Thyroid gland (tissue), 4 donors: ENCODE results near the gene NUDCD2. TPM values are rescaled to one million over a fixed set of nuclear protein-coding genes. Genes with fewer than 3 reads are reported as not detected.

ENCODE experiments used
- DNase-seq, 2 donors: peaks; one replicate each; pipeline ENCODE4 v3.0.0-alpha.2; 2019
- H3K27ac ChIP-seq, 3 donors: fragments of 200-600 bp; sonication (generic); 1 replicate in 2 of 3; 2 replicates in 1 of 3; pipeline ENCODE4 v1.5.1; 2016 to 2019; ENCODE audit warnings: mild to moderate bottlenecking in 1 of 3, moderate library complexity in 1 of 3
- H3K27me3 ChIP-seq: fragments of 200-600 bp; sonication (generic); one replicate; pipeline ENCODE4 v1.5.1; 2019
- H3K36me3 ChIP-seq, 2 donors: fragments of 200-600 bp; sonication (generic); one replicate each; pipeline ENCODE4 v1.5.1; 2016 to 2019
- H3K4me1 ChIP-seq, 2 donors: fragments of 200-600 bp; sonication (generic); one replicate each; pipeline ENCODE4 v1.5.1; 2017 to 2019
- H3K4me3 ChIP-seq, 3 donors: fragments of 200-600 bp; sonication (generic); replicated peaks in 1 of 3; 1 replicate in 2 of 3; 2 replicates in 1 of 3; pipeline ENCODE4 v1.5.1; 2016; ENCODE audit warnings: mild to moderate bottlenecking in 1 of 3
- H3K9me3 ChIP-seq: fragments of 200-600 bp; sonication (generic); one replicate; pipeline ENCODE4 v1.5.1; 2017
- CTCF ChIP-seq, 6 experiments: fragments of 200-600 bp in 3 of 6; fragments of 450-650 bp in 3 of 6; sonication (generic) in 3 of 6; IDR thresholded peaks; one replicate each; pipeline ENCODE4 v1.5.1; 2016 to 2019; ENCODE audit warnings: antibody characterized with exemption in 6 of 6, mild to moderate bottlenecking in 2 of 6, inconsistent platforms in 1 of 6, moderate library complexity in 1 of 6
- POLR2A ChIP-seq, 2 donors: fragments of 450-650 bp; IDR thresholded peaks; one replicate each; pipeline ENCODE4 v1.6.1; 2017; ENCODE audit warnings: antibody characterized with exemption in 2 of 2, mild to moderate bottlenecking in 2 of 2, moderate library complexity in 1 of 2
- WGBS, 2 donors: methylation state at CpG; one replicate each; pipeline ENCODE4 v1.1.5; 2017; 5-methylcytosine and 5-hydroxymethylcytosine counted together
- intact Hi-C: fragments of 100-400 bp; cut with DNase I; formaldehyde crosslinking; loops from one replicate; pipeline ENCODE4 v1.15.1; 2023
- total RNA-seq, 4 donors: library from RNA; depleted of rRNA; stranded (reverse); fragments of >200 nt; gene quantifications; one replicate each; pipeline ENCODE4 v1.2.3, GENCODE V29; 2016

The NUDCD2 gene
- total RNA-seq, 4 donors from 2014 or later, result 7.0 to 19.5 (median 14.8) TPM

- no peak overlapping the region for H3K27ac ChIP-seq
- 96 to 98% methylated on average over 8 of the region's 8 CpGs for WGBS, 2 donors
- intact Hi-C loops, result no loop called here
- no peaks in the 10 kb centered on the region for H3K27me3 ChIP-seq
- DNase-seq, result no peak
- TF ChIP-seq CTCF (IDR thresholded peaks at IDR 0.05) (no peak), POLR2A (IDR thresholded peaks at IDR 0.05) (no peak)
- H3K4me1 ChIP-seq, result no peaks in the 10 kb centered on the region
- H3K9me3 ChIP-seq, result no peaks in the 10 kb centered on the region
- H3K4me3 ChIP-seq, result no peak overlapping the region
- peaks cover 0 to 12% of the 10 kb centered on the region in 2 donors for H3K36me3 ChIP-seq
Measured at GRCh38 chr5:163451489-163451888, 8.4 kb downstream of the NUDCD2 start.

GRCh38 chr5:163448491-163448890 lies 11.4 kb downstream of the NUDCD2 start:
- H3K36me3 ChIP-seq, result peaks cover 9 to 14% of the 10 kb centered on the region in 2 donors
- H3K27ac ChIP-seq, result no peak overlapping the region
- H3K9me3 ChIP-seq, result no peaks in the 10 kb centered on the region
- H3K27me3 ChIP-seq, result no peaks in the 10 kb centered on the region
- DNase-seq, result no peak
- TF ChIP-seq CTCF (IDR thresholded peaks at IDR 0.05), result no peak
- TF ChIP-seq POLR2A (IDR thresholded peaks at IDR 0.05), result no peak
- H3K4me1 ChIP-seq, result no peaks in the 10 kb centered on the region
- no peak overlapping the region for H3K4me3 ChIP-seq
- intact Hi-C loops, result no loop called here

GRCh38 chr5:163447875-163448274 lies 12.0 kb downstream of the NUDCD2 start:
- H3K4me3 ChIP-seq, result no peak overlapping the region
- H3K27me3 ChIP-seq, result no peaks in the 10 kb centered on the region
- no peak overlapping the region for H3K27ac ChIP-seq
- no peak for DNase-seq
- H3K9me3 ChIP-seq, result no peaks in the 10 kb centered on the region
- TF ChIP-seq CTCF (IDR thresholded peaks at IDR 0.05), result no peak
- no peak for TF ChIP-seq POLR2A (IDR thresholded peaks at IDR 0.05)
- H3K36me3 ChIP-seq, result peaks cover 9 to 13% of the 10 kb centered on the region in 2 donors
- intact Hi-C loops, result no loop called here
- H3K4me1 ChIP-seq, result no peaks in the 10 kb centered on the region
- 80 to 84% methylated on average over 3 of the region's 3 CpGs for WGBS, 2 donors

- H3K27me3 ChIP-seq, result no peaks in the 10 kb centered on the region
- intact Hi-C loops, result no loop called here
- no peak overlapping the region for H3K4me3 ChIP-seq
- TF ChIP-seq CTCF (IDR thresholded peaks at IDR 0.05) (no peak), POLR2A (IDR thresholded peaks at IDR 0.05) (no peak)
- peaks cover 11 to 20% of the 10 kb centered on the region in 2 donors for H3K36me3 ChIP-seq
- DNase-seq, result no peak
- H3K9me3 ChIP-seq, result no peaks in the 10 kb centered on the region
- no peak overlapping the region for H3K27ac ChIP-seq
- no peaks in the 10 kb centered on the region for H3K4me1 ChIP-seq
Measured at GRCh38 chr5:163447191-163447590, 12.7 kb downstream of the NUDCD2 start.

GRCh38 chr5:163445345-163445744 lies 14.6 kb downstream of the NUDCD2 start:
- peaks cover 14 to 24% of the 10 kb centered on the region in 2 donors for H3K36me3 ChIP-seq

More at GRCh38 chr5:163445345-163445744, 14.6 kb downstream of the NUDCD2 start:
- no peak for TF ChIP-seq CTCF (IDR thresholded peaks at IDR 0.05)
- DNase-seq, result no peak
- 90 to 91% methylated on average over 6 of the region's 6 CpGs for WGBS, 2 donors
- intact Hi-C loops, result no loop called here
- Histone ChIP-seq H3K27ac (no peak overlapping the region), H3K27me3 (no peaks in the 10 kb centered on the region), H3K9me3 (no peaks in the 10 kb centered on the region), H3K4me1 (peaks cover 0 to 4% of the 10 kb centered on the region in 2 donors), H3K4me3 (no peak overlapping the region)
